Ectodermal cell (in vitro differentiated cells): ENCODE results near the gene ALOX12B.
"Not testable (repeated sequence)": the region's sequence is repeated elsewhere in the genome, so short reads cannot be mapped to it uniquely, and the experiment has no call there.

Experiments
- H3K27ac ChIP-seq: 2 replicates; pipeline ENCODE4 v1.7.0; 2013; ENCODE audit warnings: mild to moderate bottlenecking, low read depth, low read length; ENCODE audit not compliant: insufficient read depth, poor library complexity, severe bottlenecking
- H3K27me3 ChIP-seq: 2 replicates; pipeline ENCODE4 v1.7.0; 2013; ENCODE audit warnings: mild to moderate bottlenecking, low read length; ENCODE audit not compliant: insufficient read depth, control insufficient read depth, poor library complexity, severe bottlenecking
- H3K36me3 ChIP-seq: one replicate; pipeline ENCODE4 v1.7.0; 2013; ENCODE audit warnings: low read length; ENCODE audit not compliant: control insufficient read depth, insufficient read depth
- H3K4me1 ChIP-seq: one replicate; pipeline ENCODE4 v1.7.0; 2013; ENCODE audit warnings: low read length; ENCODE audit not compliant: control insufficient read depth, insufficient read depth
- H3K4me3 ChIP-seq: 2 replicates; pipeline ENCODE4 v1.7.0; 2013; ENCODE audit warnings: low read depth, low read length, control low read depth; ENCODE audit not compliant: insufficient read depth
- H3K9me3 ChIP-seq: 2 replicates; pipeline ENCODE4 v1.7.0; 2013; ENCODE audit warnings: mild to moderate bottlenecking, low read length, moderate library complexity; ENCODE audit not compliant: control insufficient read depth
- WGBS, 2 experiments: methylation state at CpG; one replicate each; pipeline ENCODE4 v1.1.7; 2013; ENCODE audit warnings: missing lambda C conversion rate in 2 of 2; 5-methylcytosine and 5-hydroxymethylcytosine counted together

ALOX12B gene

DNA sequence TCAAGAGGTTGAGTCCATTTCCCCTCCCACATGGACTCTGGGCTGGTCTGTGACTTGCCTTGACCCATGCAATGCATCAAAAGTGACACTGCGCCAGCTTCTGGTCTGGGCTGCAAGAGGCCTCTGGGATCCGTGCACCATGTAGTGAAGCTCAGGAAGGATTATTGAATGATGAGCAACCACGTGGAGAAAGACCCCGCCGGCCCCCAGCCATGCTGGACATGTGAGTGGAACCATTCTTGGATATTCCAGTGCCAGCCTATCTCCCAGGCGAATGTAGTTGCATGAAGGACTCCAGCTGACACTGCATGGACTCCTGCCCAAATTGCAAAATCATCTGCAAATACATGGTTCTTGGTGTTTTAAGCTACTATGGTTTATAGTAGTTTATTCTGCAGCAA is 56.3 kb downstream of the ALOX12B start:
- H3K27ac ChIP-seq: no peak overlapping the region
- H3K9me3 ChIP-seq: no peaks in the 10 kb centered on the region
- H3K4me3 ChIP-seq: no peak overlapping the region
- H3K36me3 ChIP-seq: no peaks in the 10 kb centered on the region
- 88% methylated on average over 6 of the region's 6 CpGs for WGBS, 2 experiments
- no peaks in the 10 kb centered on the region for H3K27me3 ChIP-seq
- no peaks in the 10 kb centered on the region for H3K4me1 ChIP-seq

DNA sequence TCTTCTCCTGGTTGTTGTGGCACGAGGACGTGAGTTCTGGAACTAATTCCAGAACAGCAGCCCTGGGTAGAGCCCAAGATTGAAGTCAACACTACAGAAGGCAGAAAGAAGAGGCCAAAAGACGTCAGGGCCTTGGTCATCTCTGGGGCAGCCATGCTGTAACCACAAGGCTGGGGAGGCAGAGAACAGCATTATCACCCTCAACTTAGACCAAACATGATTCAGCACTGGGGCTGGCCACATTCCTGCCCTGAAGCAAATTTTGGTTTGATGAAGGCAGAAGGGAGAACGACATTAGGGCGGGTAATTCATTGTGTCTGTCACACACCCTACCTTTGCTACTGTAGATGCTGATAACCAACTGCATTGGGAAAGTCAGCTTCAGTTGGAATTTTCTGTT is 58.4 kb downstream of the ALOX12B start:
- WGBS, 2 experiments: 83 to 86% methylated on average over 5 of the region's 5 CpGs

DNA sequence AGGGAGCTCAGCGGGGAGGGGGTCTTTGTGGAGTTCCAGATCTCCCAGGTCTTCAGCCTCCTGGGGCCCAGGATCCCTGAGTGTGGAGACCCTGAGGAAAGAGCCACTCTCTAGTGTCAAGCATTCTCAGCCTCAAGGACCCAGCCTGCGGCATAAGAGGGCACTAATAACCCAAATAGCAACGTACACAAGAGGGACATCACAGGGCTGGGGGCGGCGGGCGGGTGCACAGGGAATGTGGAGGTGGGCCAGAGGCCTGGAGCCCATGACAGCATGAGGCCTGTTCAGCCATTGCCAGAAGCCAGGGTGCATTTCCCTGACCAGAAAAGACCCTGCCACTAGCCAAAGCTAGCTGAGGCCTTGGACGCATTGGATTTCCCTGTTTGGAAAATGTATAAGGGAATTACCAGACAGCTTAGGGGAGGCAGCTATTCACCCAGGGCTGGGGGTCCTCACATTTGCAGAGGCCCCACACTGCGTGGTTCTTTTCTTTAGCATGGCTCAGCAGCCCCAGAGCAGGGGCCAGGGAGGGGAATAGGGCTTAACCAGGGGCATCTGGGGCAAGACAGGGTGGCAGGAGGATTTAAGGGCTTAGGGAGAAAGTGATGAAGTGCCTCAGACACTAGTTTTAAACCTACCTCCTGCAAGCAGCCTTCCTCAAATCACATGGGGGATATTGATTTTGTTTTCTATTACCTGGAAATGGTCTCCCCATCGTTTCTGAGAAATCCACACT is 62.2 kb downstream of the ALOX12B start:
- Histone ChIP-seq H3K27me3 (no peaks in the 10 kb centered on the region), H3K27ac (no peak overlapping the region), H3K4me1 (no peaks in the 10 kb centered on the region), H3K4me3 (no peak overlapping the region), H3K9me3 (no peaks in the 10 kb centered on the region), H3K36me3 (no peaks in the 10 kb centered on the region)
- WGBS, 2 experiments: 92 to 93% methylated on average over 9 of the region's 9 CpGs

More for the DNA sequence above, 58.4 kb downstream of the ALOX12B start:
- Histone ChIP-seq H3K4me1 (no peaks in the 10 kb centered on the region), H3K27me3 (no peaks in the 10 kb centered on the region), H3K27ac (no peak overlapping the region), H3K4me3 (no peak overlapping the region), H3K36me3 (no peaks in the 10 kb centered on the region), H3K9me3 (no peaks in the 10 kb centered on the region)

DNA sequence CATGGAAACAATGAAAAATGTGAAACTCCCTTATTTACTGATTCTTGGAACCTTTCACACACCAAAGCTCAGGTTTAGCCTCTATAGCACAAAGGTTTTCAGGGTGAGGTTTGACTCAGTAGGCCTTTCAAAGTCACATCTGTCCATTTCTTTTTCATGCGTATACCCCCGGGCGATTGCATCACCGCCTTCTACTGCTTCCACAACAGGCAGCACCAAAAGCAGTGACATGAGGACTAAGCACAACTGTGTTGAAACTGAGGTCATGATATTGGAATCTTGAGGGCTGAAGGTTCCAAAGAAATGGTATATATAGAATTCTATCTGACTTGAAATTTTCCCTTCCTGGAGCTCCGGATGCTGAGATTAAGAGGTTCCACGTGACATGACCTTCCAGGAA is 63.4 kb downstream of the ALOX12B start:
- not testable (repeated sequence) for H3K9me3 ChIP-seq, H3K4me3 ChIP-seq, H3K27me3 ChIP-seq, H3K36me3 ChIP-seq, H3K4me1 ChIP-seq, H3K27ac ChIP-seq
- whole genome bisulfite sequencing, 2 experiments: 93 to 99% methylated on average over 5 to 6 of the region's 6 CpGs
